K562 (cell line): ENCODE data around the gene LMAN1L. TPM values are rescaled to one million over a fixed set of nuclear protein-coding genes. Genes with fewer than 3 reads are reported as not detected.
A peak's percentile ranks its signal among the peaks of the same experiment; 100 is the strongest.

Experiments
- ATAC-seq: fragments of 200-7000 bp; cut with Tn5 transposase; 3 replicates; pipeline ENCODE4 v1.9.1; 2020; ENCODE audit warnings: moderate library complexity
- BruUV-seq: library from RNA; stranded (reverse); fragments of 400-500 nt; replicated peaks from 2 replicates; lab custom pipeline; 2021; lab: Mats Ljungman, UMichigan
- CTCF ChIA-PET: fragments of 300-600 bp; formaldehyde crosslinking; extraction: SDS; loops from one replicate; lab custom pipeline; 2021; ENCODE audit warnings: low intra/inter-chr PET ratio; lab: Yijun Ruan, JAX
- POLR2A ChIA-PET: fragments of 300-600, 350-650 bp; sonication (Branson Sonifier 250); formaldehyde crosslinking; extraction: SDS; loops from one replicate; lab custom pipeline; 2021; ENCODE audit warnings: antibody characterized with exemption, inconsistent platforms; lab: Yijun Ruan, JAX
- DNase-seq, 4 experiments: peaks; one replicate each; pipeline versions ENCODE4 v3.0.0 to v3.0.0-alpha.2; 2011 to 2018; ENCODE audit warnings: low spot score in 3 of 4, mixed read lengths in 3 of 4; ENCODE audit errors: extremely low read depth in 1 of 4
- FAIRE-seq: peaks from 2 replicates; lab custom pipeline; 2011; peaks lifted over from hg19 to GRCh38; lab: Jason Lieb, UNC
- H2AFZ ChIP-seq: 2 replicates; pipeline ENCODE4 v1.6.0; 2011; ENCODE audit warnings: low read depth, low read length, control low read depth, inconsistent platforms
- H3K27ac ChIP-seq: fragments of 200-600 bp; 3 replicates; pipeline ENCODE4 v1.8.0; 2011; ENCODE audit warnings: low read depth, mild to moderate bottlenecking, control low read depth, inconsistent platforms, low read length, moderate library complexity, mixed read lengths; ENCODE audit errors: extremely low read depth
- H3K27me3 ChIP-seq, 2 experiments: fragments of 300-600 bp in 1 of 2; 2 replicates in 1 of 2; 3 replicates in 1 of 2; pipeline versions ENCODE4 v1.6.0 to v1.8.0; 2011; ENCODE audit warnings: inconsistent platforms in 2 of 2, low read length in 2 of 2, mild to moderate bottlenecking in 1 of 2, mixed read lengths in 1 of 2, moderate library complexity in 1 of 2; ENCODE audit not compliant: control insufficient read depth in 2 of 2, insufficient read depth in 2 of 2
- H3K36me3 ChIP-seq: fragments of 300-600 bp; 3 replicates; pipeline ENCODE4 v1.8.0; 2011; ENCODE audit warnings: mild to moderate bottlenecking, low read length, inconsistent platforms; ENCODE audit not compliant: control insufficient read depth, insufficient read depth
- H3K4me1 ChIP-seq, 2 experiments: fragments of 200-600 bp in 1 of 2; replicated peaks in 1 of 2; 2 replicates in 1 of 2; 3 replicates in 1 of 2; pipeline versions ENCODE4 v1.5.1 to v1.8.0; 2011; ENCODE audit warnings: inconsistent platforms in 2 of 2, low read length in 2 of 2, mild to moderate bottlenecking in 1 of 2, mixed read lengths in 1 of 2, moderate library complexity in 1 of 2; ENCODE audit not compliant: control insufficient read depth in 2 of 2, insufficient read depth in 2 of 2
- H3K4me2 ChIP-seq: 2 replicates; pipeline ENCODE4 v1.6.1; 2011; ENCODE audit warnings: low read length, control low read depth, inconsistent platforms, mixed read lengths; ENCODE audit not compliant: insufficient read depth
- H3K4me3 ChIP-seq: fragments of 200-600 bp; sonication (generic), shearing (Covaris generic); 2 replicates; pipeline ENCODE4 v1.5.1; 2016; ENCODE audit warnings: control low read depth, inconsistent platforms
- H3K79me2 ChIP-seq: fragments of 200-600 bp; 3 replicates; pipeline ENCODE4 v1.8.0; 2011; ENCODE audit warnings: low read length, inconsistent platforms; ENCODE audit not compliant: control insufficient read depth, insufficient read depth
- H3K9ac ChIP-seq, 2 experiments: 2 replicates each; pipeline versions ENCODE4 v1.6.0 to v1.6.1; 2011; ENCODE audit warnings: low read depth in 2 of 2, low read length in 2 of 2, control low read depth in 1 of 2, inconsistent platforms in 1 of 2, mild to moderate bottlenecking in 1 of 2, mixed read lengths in 1 of 2; ENCODE audit not compliant: insufficient read depth in 1 of 2
- H3K9me1 ChIP-seq: one replicate; pipeline ENCODE4 v1.6.0; 2011; ENCODE audit warnings: inconsistent platforms, mild to moderate bottlenecking, low read length, moderate library complexity; ENCODE audit not compliant: control insufficient read depth, insufficient read depth
- H3K9me3 ChIP-seq: replicated peaks from 2 replicates; pipeline ENCODE4 v1.5.1; 2011; ENCODE audit warnings: low read depth, low read length, inconsistent platforms; ENCODE audit not compliant: control insufficient read depth, insufficient read depth
- H4K20me1 ChIP-seq: replicated peaks from 2 replicates; pipeline ENCODE4 v1.6.1; 2011; ENCODE audit warnings: low read length, inconsistent platforms, mixed read lengths; ENCODE audit not compliant: control insufficient read depth, insufficient read depth
- CCAR2 ChIP-seq: fragments of 200-400 bp; formaldehyde crosslinking; IDR thresholded peaks from 2 replicates; pipeline ENCODE4 v1.6.1; 2017; ENCODE audit warnings: mild to moderate bottlenecking, low read depth, low read length
- CREM ChIP-seq: IDR thresholded peaks from 2 replicates; pipeline ENCODE4 v1.6.1; 2014; ENCODE audit warnings: antibody characterized with exemption, low read depth
- KAT8 ChIP-seq: fragments of 450-650 bp; IDR thresholded peaks from 2 replicates; pipeline ENCODE4 v1.6.1; 2016; ENCODE audit warnings: low read depth, mild to moderate bottlenecking
- NCOA1 ChIP-seq: fragments of 450-650 bp; IDR thresholded peaks from 2 replicates; pipeline ENCODE4 v1.6.1; 2016; ENCODE audit warnings: low read depth
- NFE2L1 ChIP-seq: fragments of 450-650 bp; IDR thresholded peaks from 2 replicates; pipeline ENCODE4 v1.6.1; 2016; ENCODE audit warnings: missing genetic modification characterization, low read depth, mild to moderate bottlenecking, missing compliant biosample characterization, moderate library complexity, borderline replicate concordance
- SRF ChIP-seq, 2 experiments: fragments of 250-450, 450-650 bp in 1 of 2; sonication (Bioruptor Pico) in 1 of 2; sonication (generic) in 1 of 2; formaldehyde crosslinking; IDR thresholded peaks; 2 replicates each; pipeline versions ENCODE4 v1.5.0 to v1.5.1; 2020 to 2022; ENCODE audit warnings: mild to moderate bottlenecking in 1 of 2, missing genetic modification reagents in 1 of 2
- ZNF12 ChIP-seq: sonication (generic); formaldehyde crosslinking; IDR thresholded peaks from 2 replicates; pipeline ENCODE4 v1.4.0; 2020; ENCODE audit warnings: mild to moderate bottlenecking, missing genetic modification reagents
- ZNF174 ChIP-seq: fragments of 250-450 bp; sonication (Bioruptor Pico); IDR thresholded peaks from 2 replicates; pipeline ENCODE4 v1.4.0; 2020; ENCODE audit warnings: mild to moderate bottlenecking
- ZNF444 ChIP-seq: fragments of 250-450 bp; sonication (Bioruptor Pico); IDR thresholded peaks from 2 replicates; pipeline ENCODE4 v1.4.0; 2020; ENCODE audit warnings: mild to moderate bottlenecking, moderate library complexity
- WGBS: fragments of 100-300 bp; shearing (Covaris generic); methylation state at CpG from one replicate; pipeline ENCODE4 v1.1.6; 2016; ENCODE audit warnings: low coverage, mixed read lengths; ENCODE audit not compliant: insufficient coverage; ENCODE audit errors: missing lambda C conversion rate; 5-methylcytosine and 5-hydroxymethylcytosine counted together
- in situ Hi-C: fragments of 300-500 bp; cut with MboI; formaldehyde crosslinking; loops from 4 replicates; pipeline ENCODE4 v1.15.0; 2018; ENCODE audit warnings: inconsistent platforms, mixed read lengths
- intact Hi-C: fragments of 100-400 bp; cut with micrococcal nuclease; formaldehyde crosslinking; loops from 2 replicates; pipeline ENCODE4 v1.14.2; 2022
- polyA plus RNA-seq, 8 experiments: library from polyadenylated mRNA; depleted of rRNA in 4 of 8; stranded (reverse) in 5 of 8; unstranded in 3 of 8; fragments of >200 nt; fragmentation: Nextera tagmentation in 2 of 8; fragmentation: Illumina TruSeq in 1 of 8; extraction: Ambion mirVana in 2 of 8; extraction: Trizol in 1 of 8; gene quantifications; 2 replicates each; pipeline versions ENCODE4 v1.2.1 to v1.2.3, GENCODE V29; 2011 to 2014; ENCODE audit warnings: inconsistent platforms in 1 of 8, missing spikeins in 1 of 8
- total RNA-seq, 7 experiments: library from RNA; depleted of rRNA in 6 of 7; stranded (reverse); fragments of >200 nt in 6 of 7; fragmentation: Illumina TruSeq in 2 of 7; extraction: Trizol in 2 of 7; gene quantifications; 2 replicates each; pipeline versions ENCODE4 v1.2.1 to v1.2.3, GENCODE V29; 2011 to 2021; ENCODE audit warnings: low replicate concordance in 1 of 7

Gene LMAN1L
- total and polyA plus RNA-seq, 9 of the 15 experiments (the other 6 are each of a cell fraction or from before 2014, with no cell fraction given) = not detected

- H3K9me1 ChIP-seq = no peaks in the 10 kb centered on the region
- H3K27me3 ChIP-seq = no peaks in the 10 kb centered on the region
- peaks cover 58% of the 10 kb centered on the region for H3K36me3 ChIP-seq
- no peak for ATAC-seq
- peaks cover 9% of the 10 kb centered on the region; the same call in 1 of the 3 replicates for H3K79me2 ChIP-seq
- no TSS peak for BruUV-seq
- peaks cover 8 to 9% of the 10 kb centered on the region in 2 experiments; a peak in 4 of 5 replicates for H3K4me1 ChIP-seq
- peaks cover 13% of the 10 kb centered on the region for H4K20me1 ChIP-seq
- H2AFZ ChIP-seq = no peak overlapping the region
- TF ChIP-seq ZNF174 (CRISPR knock-in tag) = no peak
- no peak for FAIRE-seq
- H3K4me3 ChIP-seq = no peak overlapping the region
- ChIA-PET CTCF (no interaction called here), POLR2A (interaction anchor here (1.8 kb wide), 1 partner anchor 16 kb away, joined by 6 read pairs; no protein-coding TSS in a partner anchor)
- H3K27ac ChIP-seq = no peak overlapping the region
- H3K9ac ChIP-seq = peak overlapping the region in 1 of 2 experiments; percentile 43; a peak in 1 of 4 replicates
- no peaks in the 10 kb centered on the region for H3K9me3 ChIP-seq
- 95% methylated on average over 11 of the region's 13 CpGs for WGBS
- H3K4me2 ChIP-seq = no peak overlapping the region
- in situ Hi-C loops (no loop called here), intact Hi-C loops (no loop called here)
- DNase-seq = no peak
These were observed 41.9 kb downstream of the LMAN1L start for GRCh38 chr15:74854453-74855022.

DNA sequence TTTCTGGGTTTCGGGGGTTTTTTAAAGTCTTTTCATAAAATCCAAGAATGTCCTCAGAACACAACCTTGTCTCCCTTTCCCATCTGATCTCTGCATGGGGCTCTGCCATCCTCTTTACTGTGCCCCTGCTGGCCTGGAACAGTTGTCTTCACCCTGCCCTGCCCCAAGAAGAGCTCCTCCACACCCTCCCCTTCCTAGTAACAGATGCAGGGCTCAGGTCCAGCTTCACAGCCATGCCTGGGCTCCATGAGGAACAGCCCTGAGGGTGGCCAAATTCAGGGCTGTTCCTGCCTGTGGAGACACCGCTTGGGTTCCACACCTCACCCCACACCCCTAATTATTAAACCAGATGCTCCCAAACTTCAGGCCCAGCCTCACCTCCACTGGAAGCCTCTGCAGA lies 43.2 kb downstream of the LMAN1L start:
- no TSS peak for BruUV-seq
- TF ChIP-seq ZNF12 (no peak), CCAR2 (no peak), KAT8 (no peak), NFE2L1 (tag) (no peak), NCOA1 (no peak), CREM (no peak), ZNF444 (CRISPR knock-in tag) (no peak), SRF (CRISPR knock-in tag; IDR thresholded peaks at IDR 0.05) (no peak)
- Histone ChIP-seq H4K20me1 (peaks cover 13% of the 10 kb centered on the region), H3K9ac (no peak overlapping the region), H3K79me2 (peaks cover 9% of the 10 kb centered on the region; the same call in 1 of the 3 replicates), H3K4me3 (no peak overlapping the region), H3K36me3 (peaks cover 46% of the 10 kb centered on the region), H3K27ac (no peak overlapping the region), H3K9me1 (no peaks in the 10 kb centered on the region), H3K4me2 (no peak overlapping the region), H3K27me3 (no peaks in the 10 kb centered on the region), H2AFZ (no peak overlapping the region), H3K4me1 (peaks cover 8 to 9% of the 10 kb centered on the region in 2 experiments; a peak in 4 of 5 replicates), H3K9me3 (no peaks in the 10 kb centered on the region)
- POLR2A ChIA-PET = interaction anchor here (0.6 to 1.8 kb wide), 5 partner anchors 8 to 50 kb away, joined by 3 to 6 read pairs (median 4); partner anchors contain the start of gene FAM219B
- intact Hi-C loops (no loop called here), in situ Hi-C loops (no loop called here)
- FAIRE-seq = no peak
- CTCF ChIA-PET = no interaction called here
- no peak for ATAC-seq
- DNase-seq = no peak
- 100% methylated on average over 1 of the region's 2 CpGs for WGBS
